22Rv1 (cell line): ENCODE measurements around the gene DGKG.

Source experiments
- H3K27ac ChIP-seq: fragments of 450-650 bp; 2 replicates; pipeline ENCODE4 v1.5.1; 2017
- CTCF ChIP-seq: fragments of 450-650 bp; IDR thresholded peaks from 2 replicates; pipeline ENCODE4 v1.5.1; 2017; ENCODE audit warnings: mild to moderate bottlenecking
- ZFX ChIP-seq: fragments of 450-650 bp; IDR thresholded peaks from 2 replicates; pipeline ENCODE4 v1.6.1; 2017; ENCODE audit warnings: antibody characterized with exemption, borderline replicate concordance

DGKG gene

GRCh38 chr3:186284661-186285060 lies 77.4 kb downstream of the DGKG start:
- TF ChIP-seq CTCF, result no peak
- no peak overlapping the region for H3K27ac ChIP-seq

- no peak overlapping the region for H3K27ac ChIP-seq
- TF ChIP-seq ZFX, result no peak
- TF ChIP-seq CTCF, result no peak
These were observed 77.7 kb downstream of the DGKG start for GRCh38 chr3:186284349-186284652.

GRCh38 chr3:186283651-186284348 lies 78.2 kb downstream of the DGKG start:
- TF ChIP-seq ZFX (no peak), CTCF (no peak)
- no peak overlapping the region for H3K27ac ChIP-seq

GRCh38 chr3:186283096-186283495 lies 78.9 kb downstream of the DGKG start:
- H3K27ac ChIP-seq, result no peak overlapping the region
- no peak for TF ChIP-seq CTCF
- TF ChIP-seq ZFX, result no peak

- TF ChIP-seq ZFX (no peak), CTCF (no peak)
- H3K27ac ChIP-seq, result no peak overlapping the region
These were observed 80.9 kb downstream of the DGKG start for GRCh38 chr3:186281176-186281575.

GRCh38 chr3:186280737-186281136 lies 81.3 kb downstream of the DGKG start:
- TF ChIP-seq ZFX, result no peak
- TF ChIP-seq CTCF, result no peak

GRCh38 chr3:186277268-186277909 lies 84.6 kb downstream of the DGKG start:
- TF ChIP-seq ZFX (no peak), CTCF (peak; percentile 71)
- no peak overlapping the region for H3K27ac ChIP-seq

More at GRCh38 chr3:186280737-186281136, 81.3 kb downstream of the DGKG start:
- H3K27ac ChIP-seq, result no peak overlapping the region
